ENCODE results near the gene MROH7. TPM values are rescaled to one million over a fixed set of nuclear protein-coding genes. Genes with fewer than 3 reads are reported as not detected.
"Not testable (repeated sequence)": the region's sequence is repeated elsewhere in the genome, so short reads cannot be mapped to it uniquely, and the experiment has no call there.

The MROH7 gene
- total and polyA plus RNA-seq, 3 experiments from 2014 or later = not detected

- no peaks in the 10 kb centered on the region for H3K9me3 Mint-ChIP-seq
- Histone ChIP-seq H3K4me1 (ENCODE audit: insufficient read depth, low read length) (no peaks in the 10 kb centered on the region), H3K4me3 (ENCODE audit: low read length) (no peak overlapping the region), H3K36me3 (ENCODE audit: insufficient read depth, low read length) (no peaks in the 10 kb centered on the region), H3K27me3 (ENCODE audit: insufficient read depth, low read length, poor library complexity, severe bottlenecking) (peaks cover 3% of the 10 kb centered on the region), H3K9me3 (ENCODE audit: low read length) (no peaks in the 10 kb centered on the region), H3K27ac (ENCODE audit: low read depth, low read length) (no peak overlapping the region)
- no peaks in the 10 kb centered on the region for H3K36me3 Mint-ChIP-seq
- ChIA-PET POLR2A (no interaction called here), CTCF (no interaction called here)
- no peak overlapping the region for H3K27ac Mint-ChIP-seq
- H3K4me3 Mint-ChIP-seq = peak overlapping the region in 1 of 7 donors; percentile 24
- peaks cover 7 to 14% of the 10 kb centered on the region in 2 donors for H3K27me3 Mint-ChIP-seq
- no peaks in the 10 kb centered on the region for H3K4me1 Mint-ChIP-seq
- DNase-seq = no peak
These were observed 27.0 kb upstream of the MROH7 start for GRCh38 chr1:54614563-54614962.

DNA sequence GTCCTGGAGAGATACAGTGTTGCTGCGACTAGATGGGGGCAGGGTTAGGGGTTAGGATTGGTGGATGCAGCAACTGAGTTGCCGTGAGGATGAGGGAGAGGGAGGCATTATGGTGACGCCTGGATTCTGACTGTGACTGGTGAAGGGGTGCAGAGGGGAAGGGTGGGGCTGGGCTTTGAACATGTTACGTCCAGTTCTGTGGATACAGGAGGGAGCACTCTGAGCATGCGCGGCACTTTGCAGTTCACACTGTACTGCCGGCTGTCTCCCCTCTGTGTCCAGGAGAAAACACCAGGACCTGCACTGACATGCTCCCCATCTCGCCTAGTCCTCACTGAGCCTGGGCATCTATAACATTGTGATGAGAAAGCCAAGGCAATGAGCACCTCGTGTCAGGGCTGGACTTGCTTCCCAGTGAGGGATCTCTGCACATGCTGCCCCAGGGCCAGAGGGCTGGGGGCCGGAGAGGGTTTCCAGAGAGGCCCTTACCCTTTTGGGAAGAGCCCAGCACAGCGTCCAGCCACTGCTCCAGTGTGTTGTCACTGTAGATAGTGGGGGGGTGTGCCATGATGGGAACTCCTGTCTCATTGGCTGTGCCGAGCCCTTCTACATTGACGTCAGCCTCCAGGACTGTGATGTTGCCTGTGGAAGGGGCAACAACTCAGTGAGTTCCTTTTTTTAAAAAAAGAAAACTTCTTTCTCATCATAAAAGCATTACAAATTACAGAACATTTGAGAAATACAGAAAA, 25.9 kb upstream of the MROH7 start:
- H3K4me3 Mint-ChIP-seq = no peak overlapping the region
- H3K36me3 Mint-ChIP-seq = no peaks in the 10 kb centered on the region
- Histone ChIP-seq H3K4me3 (ENCODE audit: low read length) (no peak overlapping the region), H3K4me1 (ENCODE audit: insufficient read depth, low read length) (no peaks in the 10 kb centered on the region), H3K27ac (ENCODE audit: low read depth, low read length) (no peak overlapping the region), H3K36me3 (ENCODE audit: insufficient read depth, low read length) (no peaks in the 10 kb centered on the region), H3K9me3 (ENCODE audit: low read length) (no peaks in the 10 kb centered on the region), H3K27me3 (ENCODE audit: insufficient read depth, low read length, poor library complexity, severe bottlenecking) (peaks cover 3% of the 10 kb centered on the region)
- peaks cover 8 to 17% of the 10 kb centered on the region in 2 donors for H3K27me3 Mint-ChIP-seq
- ChIA-PET POLR2A (no interaction called here), CTCF (no interaction called here)
- no peaks in the 10 kb centered on the region for H3K4me1 Mint-ChIP-seq
- DNase-seq = no peak
- no peak overlapping the region for H3K27ac Mint-ChIP-seq
- no peaks in the 10 kb centered on the region for H3K9me3 Mint-ChIP-seq

GRCh38 chr1:54619749-54620148, 21.8 kb upstream of the MROH7 start:
- Histone ChIP-seq H3K27ac (ENCODE audit: low read depth, low read length) (no peak overlapping the region), H3K27me3 (ENCODE audit: insufficient read depth, low read length, poor library complexity, severe bottlenecking) (peaks cover 3% of the 10 kb centered on the region), H3K4me3 (ENCODE audit: low read length) (no peak overlapping the region), H3K36me3 (ENCODE audit: insufficient read depth, low read length) (no peaks in the 10 kb centered on the region), H3K9me3 (ENCODE audit: low read length) (no peaks in the 10 kb centered on the region), H3K4me1 (ENCODE audit: insufficient read depth, low read length) (no peaks in the 10 kb centered on the region)
- ChIA-PET POLR2A (no interaction called here), CTCF (no interaction called here)
- Mint-ChIP-seq H3K36me3 (peaks cover 0 to 2% (median 0%) of the 10 kb centered on the region in 3 donors), H3K27ac (no peak overlapping the region), H3K4me1 (no peaks in the 10 kb centered on the region), H3K9me3 (no peaks in the 10 kb centered on the region), H3K27me3 (peaks cover 7 to 27% of the 10 kb centered on the region in 2 donors), H3K4me3 (no peak overlapping the region)
- peak in 1 of 5 donors; percentile 16 for DNase-seq

- DNase-seq = peak in 1 of 5 donors; percentile 12
- ChIA-PET CTCF (no interaction called here), POLR2A (no interaction called here)
- no peaks in the 10 kb centered on the region for H3K9me3 ChIP-seq (ENCODE audit: low read length)
- H3K27me3 Mint-ChIP-seq = peaks cover 2 to 20% of the 10 kb centered on the region in 2 donors
- H3K36me3 Mint-ChIP-seq = peaks cover 0 to 2% (median 0%) of the 10 kb centered on the region in 3 donors
- no peaks in the 10 kb centered on the region for H3K9me3 Mint-ChIP-seq
- H3K27me3 ChIP-seq (ENCODE audit: insufficient read depth, low read length, poor library complexity, severe bottlenecking) = peaks cover 3% of the 10 kb centered on the region
- H3K4me3 Mint-ChIP-seq = no peak within 1 kb of the TSS
- no peaks in the 10 kb centered on the region for H3K4me1 ChIP-seq (ENCODE audit: insufficient read depth, low read length)
- H3K4me1 Mint-ChIP-seq = no peaks in the 10 kb centered on the region
- H3K27ac Mint-ChIP-seq = peak within 1 kb of the TSS in 1 of 8 donors; percentile 32
- H3K27ac ChIP-seq (ENCODE audit: low read depth, low read length) = no peak within 1 kb of the TSS
- no peaks in the 10 kb centered on the region for H3K36me3 ChIP-seq (ENCODE audit: insufficient read depth, low read length)
- no peak within 1 kb of the TSS for H3K4me3 ChIP-seq (ENCODE audit: low read length)
These were observed 18.2 kb upstream of the MROH7 start, which contains the start of gene FAM151A for GRCh38 chr1:54623216-54624007. Gene FAM151A, minus strand, starts transcription at chr1:54623525. Its CDS starts 130 bp downstream, at chr1:54623395.

GRCh38 chr1:54624466-54625464, 16.8 kb upstream of the MROH7 start:
- Histone ChIP-seq H3K36me3 (ENCODE audit: insufficient read depth, low read length) (no peaks in the 10 kb centered on the region), H3K4me1 (ENCODE audit: insufficient read depth, low read length) (no peaks in the 10 kb centered on the region), H3K9me3 (ENCODE audit: low read length) (no peaks in the 10 kb centered on the region), H3K27me3 (ENCODE audit: insufficient read depth, low read length, poor library complexity, severe bottlenecking) (no peaks in the 10 kb centered on the region), H3K4me3 (ENCODE audit: low read length) (no peak overlapping the region), H3K27ac (ENCODE audit: low read depth, low read length) (no peak overlapping the region)
- peaks cover 0 to 2% (median 0%) of the 10 kb centered on the region in 3 donors for H3K36me3 Mint-ChIP-seq
- CTCF ChIA-PET = no interaction called here
- DNase-seq = peak in 1 of 5 donors; percentile 32
- H3K4me3 Mint-ChIP-seq = no peak overlapping the region
- POLR2A ChIA-PET = no interaction called here
- peak overlapping the region in 1 of 8 donors; percentile 29 for H3K27ac Mint-ChIP-seq
- peaks cover 2 to 16% of the 10 kb centered on the region in 2 donors for H3K27me3 Mint-ChIP-seq
- no peaks in the 10 kb centered on the region for H3K4me1 Mint-ChIP-seq
- H3K9me3 Mint-ChIP-seq = no peaks in the 10 kb centered on the region

DNA sequence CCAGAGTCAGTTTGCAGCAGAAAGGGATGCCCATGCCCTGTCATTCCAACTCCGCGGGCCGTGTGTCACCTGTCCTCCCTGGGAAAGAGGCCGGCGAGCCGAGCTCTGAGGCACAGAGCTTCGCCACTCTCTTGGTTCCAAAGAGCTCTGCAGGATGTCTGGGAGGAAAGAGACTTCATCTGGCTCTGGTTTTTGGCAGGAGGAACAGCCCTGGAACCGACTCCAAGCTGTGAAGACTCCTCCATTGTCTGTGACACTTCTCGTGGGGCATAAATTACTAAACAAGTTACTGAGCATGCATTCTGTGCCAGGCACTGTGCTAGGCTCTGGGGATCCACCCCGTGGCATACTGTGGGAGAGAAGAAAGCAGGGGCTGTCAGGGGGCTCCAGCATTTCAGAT, 14.4 kb upstream of the MROH7 start:
- no peaks in the 10 kb centered on the region for H3K9me3 Mint-ChIP-seq
- no peaks in the 10 kb centered on the region for H3K36me3 ChIP-seq (ENCODE audit: insufficient read depth, low read length)
- peaks cover 7 to 21% of the 10 kb centered on the region in 2 donors for H3K27me3 Mint-ChIP-seq
- H3K27me3 ChIP-seq (ENCODE audit: insufficient read depth, low read length, poor library complexity, severe bottlenecking) = no peaks in the 10 kb centered on the region
- H3K4me3 ChIP-seq (ENCODE audit: low read length) = no peak overlapping the region
- H3K4me1 Mint-ChIP-seq = no peaks in the 10 kb centered on the region
- no peaks in the 10 kb centered on the region for H3K36me3 Mint-ChIP-seq
- no peak overlapping the region for H3K27ac ChIP-seq (ENCODE audit: low read depth, low read length)
- peak overlapping the region in 1 of 8 donors; percentile 51 for H3K27ac Mint-ChIP-seq
- no peaks in the 10 kb centered on the region for H3K4me1 ChIP-seq (ENCODE audit: insufficient read depth, low read length)
- ChIA-PET POLR2A (no interaction called here), CTCF (no interaction called here)
- H3K4me3 Mint-ChIP-seq = no peak overlapping the region
- H3K9me3 ChIP-seq (ENCODE audit: low read length) = no peaks in the 10 kb centered on the region
- peak in 1 of 5 donors; percentile 9 for DNase-seq

DNA sequence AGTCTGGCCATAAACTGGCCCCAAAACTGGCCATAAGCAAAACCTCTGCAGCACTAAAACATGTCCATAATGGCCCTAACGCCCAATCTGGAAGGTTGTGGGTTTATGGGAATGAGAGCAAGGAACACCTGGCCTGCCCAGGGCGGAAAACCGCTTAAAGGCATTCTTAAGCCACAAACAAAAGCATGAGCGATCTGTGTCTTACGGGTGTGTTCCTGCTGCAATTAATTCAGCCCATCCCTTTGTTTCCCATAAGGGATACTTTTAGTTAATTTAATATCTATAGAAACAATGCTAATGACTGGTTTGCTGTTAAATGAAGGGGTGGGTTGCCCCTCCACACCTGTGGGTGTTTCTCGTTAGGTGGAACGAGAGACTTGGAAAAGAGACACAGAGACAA, 5.8 kb upstream of the MROH7 start:
- H3K4me1 Mint-ChIP-seq; H3K36me3 Mint-ChIP-seq; H3K27ac ChIP-seq (ENCODE audit: low read depth, low read length); POLR2A ChIA-PET; H3K36me3 ChIP-seq (ENCODE audit: insufficient read depth, low read length); H3K9me3 Mint-ChIP-seq; H3K4me3 ChIP-seq (ENCODE audit: low read length); CTCF ChIA-PET; H3K4me3 Mint-ChIP-seq; H3K9me3 ChIP-seq (ENCODE audit: low read length); H3K4me1 ChIP-seq (ENCODE audit: insufficient read depth, low read length); H3K27me3 ChIP-seq (ENCODE audit: insufficient read depth, low read length, poor library complexity, severe bottlenecking); H3K27ac Mint-ChIP-seq: not testable (repeated sequence)
- peaks cover 26 to 53% of the 10 kb centered on the region in 2 donors for H3K27me3 Mint-ChIP-seq
- DNase-seq = peak in 1 of 5 donors; percentile 9
